GOT3 (cell line): ENCODE measurements around the gene PLEKHA8.

Experiments
- DNase-seq: peaks from one replicate; lab custom pipeline; 2025; ENCODE audit warnings: mixed read lengths; lab: John Stamatoyannopoulos, UW

Gene PLEKHA8

GRCh38 chr7:30169579-30169978 lies 141.4 kb downstream of the PLEKHA8 start:
- no peak for DNase-seq

- no peak for DNase-seq
These were observed 142.4 kb downstream of the PLEKHA8 start for GRCh38 chr7:30170476-30171205.

GRCh38 chr7:30171766-30172447 lies 143.7 kb downstream of the PLEKHA8 start:
- no peak for DNase-seq

- DNase-seq: no peak
These were observed 144.2 kb downstream of the PLEKHA8 start for GRCh38 chr7:30172451-30172850.

GRCh38 chr7:30173058-30173897 lies 145.1 kb downstream of the PLEKHA8 start:
- peak; percentile 83 for DNase-seq

GRCh38 chr7:30175180-30175579 lies 147.0 kb downstream of the PLEKHA8 start:
- DNase-seq: no peak

- no peak for DNase-seq
These were observed 147.5 kb downstream of the PLEKHA8 start for GRCh38 chr7:30175636-30176147.

- no peak for DNase-seq
These were observed 148.4 kb downstream of the PLEKHA8 start for GRCh38 chr7:30176463-30177109.

- DNase-seq: no peak
These were observed 149.0 kb downstream of the PLEKHA8 start for GRCh38 chr7:30177186-30177585.

- DNase-seq: no peak
These were observed 149.8 kb downstream of the PLEKHA8 start for GRCh38 chr7:30177965-30178364.

GRCh38 chr7:30178748-30179436 lies 150.7 kb downstream of the PLEKHA8 start:
- DNase-seq: no peak
